CD4-positive, alpha-beta T cell treated with Interleukin-15 for 1 hour (primary cell): Measurements from ENCODE around the gene RAD9A.

Experiments
- DNase-seq: peaks from one replicate; pipeline ENCODE4 v3.0.0-alpha.2; 2020

Gene RAD9A

GRCh38 chr11:67445515-67445914, 53.7 kb downstream of the RAD9A start:
- DNase-seq = no peak
